OCI-LY7 (cell line): Measurements from ENCODE around the gene ERP29. TPM values are rescaled to one million over a fixed set of nuclear protein-coding genes. Genes with fewer than 3 reads are reported as not detected.

Experiments used
- BruUV-seq: library from RNA; stranded (reverse); fragments of 400-500 nt; replicated peaks from 2 replicates; lab custom pipeline; 2021; lab: Mats Ljungman, UMichigan
- CTCF ChIA-PET: fragments of 300-600 bp; sonication (Branson Sonifier 250); formaldehyde crosslinking; loops from one replicate; lab custom pipeline; 2022; ENCODE audit warnings: antibody characterized with exemption; ENCODE audit not compliant: unreplicated experiment; lab: Charles Lee
- POLR2A ChIA-PET: fragments of 300-600 bp; sonication (Branson Sonifier 250); formaldehyde crosslinking; loops from one replicate; lab custom pipeline; 2022; ENCODE audit warnings: antibody characterized with exemption; lab: Charles Lee
- DNase-seq: peaks from one replicate; pipeline ENCODE4 v3.0.0-alpha.2; 2015; ENCODE audit warnings: low spot score
- H2AFZ ChIP-seq: fragments of 200-600 bp; sonication (generic), shearing (Covaris generic); 2 replicates; pipeline ENCODE4 v1.6.1; 2014; ENCODE audit warnings: mild to moderate bottlenecking, antibody characterized with exemption, low read length, moderate library complexity
- H3K27ac ChIP-seq: fragments of 200-600 bp; sonication (generic); 2 replicates; pipeline ENCODE4 v1.5.1; 2014; ENCODE audit warnings: mixed run types, low read depth, mild to moderate bottlenecking, moderate library complexity, low read length, inconsistent platforms; ENCODE audit not compliant: poor library complexity, severe bottlenecking
- H3K36me3 ChIP-seq: fragments of 200-600 bp; sonication (generic); 2 replicates; pipeline ENCODE4 v1.6.1; 2014; ENCODE audit warnings: mild to moderate bottlenecking, antibody characterized with exemption, low read length, moderate library complexity, mixed read lengths; ENCODE audit not compliant: insufficient read depth
- H3K4me1 ChIP-seq: fragments of 200-600 bp; sonication (generic); 2 replicates; pipeline ENCODE4 v1.5.1; 2014; ENCODE audit warnings: mild to moderate bottlenecking, low read length; ENCODE audit not compliant: insufficient read depth, poor library complexity, severe bottlenecking
- H3K4me2 ChIP-seq: fragments of 200-600 bp; sonication (generic); 2 replicates; pipeline ENCODE4 v1.6.1; 2014; ENCODE audit warnings: mild to moderate bottlenecking, low read length
- H3K4me3 ChIP-seq: fragments of 200-600 bp; sonication (generic); 2 replicates; pipeline ENCODE4 v1.5.1; 2014; ENCODE audit warnings: mild to moderate bottlenecking, low read depth, low read length; ENCODE audit not compliant: poor library complexity, severe bottlenecking
- H3K79me2 ChIP-seq: fragments of 200-600 bp; sonication (generic); 2 replicates; pipeline ENCODE4 v1.6.1; 2016; ENCODE audit warnings: low read depth, mild to moderate bottlenecking, low read length, moderate library complexity, mixed read lengths; ENCODE audit not compliant: insufficient read depth
- H3K9me2 ChIP-seq: fragments of 200-600 bp; sonication (generic); 2 replicates; pipeline ENCODE4 v1.6.1; 2016; ENCODE audit warnings: mild to moderate bottlenecking, low read length, mixed read lengths; ENCODE audit not compliant: insufficient read depth
- H3K9me3 ChIP-seq: fragments of 200-600 bp; sonication (generic); 2 replicates; pipeline ENCODE4 v1.6.1; 2014; ENCODE audit warnings: mild to moderate bottlenecking, mixed run types, low read length, mixed read lengths
- H4K20me1 ChIP-seq: fragments of 200-600 bp; sonication (generic); 2 replicates; pipeline ENCODE4 v1.6.1; 2014; ENCODE audit warnings: mild to moderate bottlenecking, antibody characterized with exemption, low read length, moderate library complexity, mixed read lengths; ENCODE audit not compliant: insufficient read depth
- EZH2phosphoT487 ChIP-seq: fragments of 200-600 bp; sonication (generic); IDR thresholded peaks from 2 replicates; pipeline ENCODE4 v1.6.1; 2018; ENCODE audit warnings: low read depth, borderline replicate concordance, mild to moderate bottlenecking, mixed run types, antibody characterized with exemption, low read length, moderate library complexity, mixed read lengths
- intact Hi-C: fragments of 100-400 bp; cut with micrococcal nuclease; formaldehyde crosslinking; loops from one replicate; pipeline ENCODE4 v1.10.0; 2022; ENCODE audit not compliant: unreplicated experiment
- total RNA-seq, 2 experiments: library from RNA; depleted of rRNA in 1 of 2; stranded (reverse); fragments of >200 nt in 1 of 2; shearing (Covaris generic) in 1 of 2; gene quantifications; 2 replicates each; pipeline ENCODE4 v1.2.3, GENCODE V29; 2014 to 2022
- TF ChIP-seq, protein P1 (sequence below): fragments of 200-600 bp; sonication (generic); conservative IDR thresholded peaks from 2 replicates; pipeline ENCODE4 v1.5.1; 2014; ENCODE audit warnings: mild to moderate bottlenecking, antibody characterized with exemption, low read length, moderate library complexity, mixed read lengths

Gene ERP29
- total RNA-seq, 2 experiments from 2014 or later = 72.1 to 107 TPM

DNA sequence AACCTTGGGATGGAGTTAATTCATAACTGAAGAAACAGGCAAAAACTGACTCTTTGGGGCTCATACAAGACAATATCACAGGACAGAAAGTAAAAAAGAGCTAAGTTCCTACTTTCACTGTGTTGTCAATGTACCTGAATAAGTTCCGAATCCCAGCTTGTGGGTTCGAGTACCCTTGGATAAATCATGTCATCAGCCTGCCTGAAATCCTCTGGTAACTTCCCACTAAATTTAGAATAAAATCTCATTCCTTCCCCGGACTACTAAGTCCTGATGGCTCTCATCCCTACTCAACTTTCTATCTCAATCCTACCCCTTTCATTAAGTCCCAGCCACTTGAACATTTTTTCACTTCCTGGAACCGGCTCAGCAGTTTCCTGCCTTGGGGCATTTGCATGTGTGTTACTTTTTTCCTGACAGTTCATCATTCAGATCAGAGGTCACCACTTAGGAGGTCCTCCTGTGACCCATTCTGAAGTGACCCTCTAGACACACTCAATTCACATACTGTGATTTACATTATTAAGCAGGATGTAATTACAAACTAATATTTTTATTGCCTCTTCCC, 12.7 kb downstream of the ERP29 start:
- TF ChIP-seq EZH2phosphoT487 = no peak
- TF ChIP-seq, protein P1, sequence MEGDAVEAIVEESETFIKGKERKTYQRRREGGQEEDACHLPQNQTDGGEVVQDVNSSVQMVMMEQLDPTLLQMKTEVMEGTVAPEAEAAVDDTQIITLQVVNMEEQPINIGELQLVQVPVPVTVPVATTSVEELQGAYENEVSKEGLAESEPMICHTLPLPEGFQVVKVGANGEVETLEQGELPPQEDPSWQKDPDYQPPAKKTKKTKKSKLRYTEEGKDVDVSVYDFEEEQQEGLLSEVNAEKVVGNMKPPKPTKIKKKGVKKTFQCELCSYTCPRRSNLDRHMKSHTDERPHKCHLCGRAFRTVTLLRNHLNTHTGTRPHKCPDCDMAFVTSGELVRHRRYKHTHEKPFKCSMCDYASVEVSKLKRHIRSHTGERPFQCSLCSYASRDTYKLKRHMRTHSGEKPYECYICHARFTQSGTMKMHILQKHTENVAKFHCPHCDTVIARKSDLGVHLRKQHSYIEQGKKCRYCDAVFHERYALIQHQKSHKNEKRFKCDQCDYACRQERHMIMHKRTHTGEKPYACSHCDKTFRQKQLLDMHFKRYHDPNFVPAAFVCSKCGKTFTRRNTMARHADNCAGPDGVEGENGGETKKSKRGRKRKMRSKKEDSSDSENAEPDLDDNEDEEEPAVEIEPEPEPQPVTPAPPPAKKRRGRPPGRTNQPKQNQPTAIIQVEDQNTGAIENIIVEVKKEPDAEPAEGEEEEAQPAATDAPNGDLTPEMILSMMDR = no peak
- Histone ChIP-seq H3K4me2 (peak overlapping the region; percentile 40), H3K9me2 (no peaks in the 10 kb centered on the region), H3K27ac (peak overlapping the region; percentile 24), H2AFZ (no peak overlapping the region), H4K20me1 (peaks cover 9% of the 10 kb centered on the region; the same call in 1 of the 2 replicates), H3K4me3 (no peak overlapping the region), H3K79me2 (no peaks in the 10 kb centered on the region), H3K4me1 (peaks cover 15% of the 10 kb centered on the region), H3K9me3 (no peaks in the 10 kb centered on the region), H3K36me3 (peaks cover 90% of the 10 kb centered on the region)
- POLR2A ChIA-PET = interaction anchor here (0.6 to 1.0 kb wide), 3 partner anchors 12 to 1658 kb away, joined by 3 to 8 read pairs (median 5); no protein-coding TSS in a partner anchor
- no TSS peak for BruUV-seq
- intact Hi-C loops = no loop called here
- CTCF ChIA-PET = no interaction called here
- DNase-seq = peak; percentile 43

DNA sequence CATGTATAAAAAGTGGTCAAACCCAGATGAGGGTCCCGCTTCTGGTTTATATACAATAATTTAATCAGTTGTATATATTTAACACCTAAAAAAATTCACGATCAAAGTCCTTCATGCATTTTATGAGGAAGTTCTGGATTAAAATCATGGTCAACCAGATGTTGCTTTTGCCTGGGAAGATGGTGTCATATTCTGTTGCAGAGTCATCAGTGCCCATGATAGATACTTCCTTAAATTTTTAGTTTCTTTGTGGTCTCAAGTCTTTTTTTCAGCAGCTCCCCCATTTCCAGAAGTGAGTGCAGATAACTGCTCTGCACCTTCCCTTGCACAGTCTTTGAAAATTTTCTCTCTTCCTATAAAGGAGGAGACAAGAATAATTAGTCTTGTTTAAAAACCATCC, 16.1 kb downstream of the ERP29 start:
- H3K9me2 ChIP-seq = no peaks in the 10 kb centered on the region
- no peak overlapping the region for H2AFZ ChIP-seq
- H3K79me2 ChIP-seq = no peaks in the 10 kb centered on the region
- H4K20me1 ChIP-seq = peaks cover 9% of the 10 kb centered on the region; the same call in 1 of the 2 replicates
- H3K27ac ChIP-seq = no peak overlapping the region
- no peak overlapping the region for H3K4me3 ChIP-seq
- intact Hi-C loops = no loop called here
- no peak overlapping the region for H3K4me2 ChIP-seq
- no TSS peak for BruUV-seq
- no peak for DNase-seq
- TF ChIP-seq, protein P1 = no peak
- no peak for TF ChIP-seq EZH2phosphoT487
- CTCF ChIA-PET = no interaction called here
- H3K9me3 ChIP-seq = no peaks in the 10 kb centered on the region
- POLR2A ChIA-PET = interaction anchor here (0.5 to 1.0 kb wide), 2 partner anchors 8 to 15 kb away, joined by 3 to 5 read pairs; no protein-coding TSS in a partner anchor
- peaks cover 87% of the 10 kb centered on the region for H3K36me3 ChIP-seq
- peaks cover 15% of the 10 kb centered on the region for H3K4me1 ChIP-seq

DNA sequence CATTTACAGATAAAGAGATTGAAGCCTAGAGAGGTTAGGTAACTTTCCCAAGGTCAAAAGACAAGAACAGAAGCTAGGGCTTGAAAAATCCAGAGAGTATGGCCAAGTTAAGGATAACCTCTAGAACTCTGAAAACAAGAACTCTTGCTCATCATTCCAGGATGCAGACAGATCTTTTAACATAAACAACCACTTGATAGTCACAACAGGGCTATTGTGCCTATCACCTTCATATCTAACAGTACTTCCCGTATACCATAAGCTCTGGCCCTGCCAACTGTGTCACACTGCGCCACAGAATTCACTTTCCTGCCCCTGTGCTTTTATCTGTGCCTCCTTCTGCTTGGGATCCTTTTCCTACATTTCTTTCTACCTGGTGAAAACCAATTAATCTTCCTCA, 18.2 kb downstream of the ERP29 start:
- ChIA-PET CTCF (no interaction called here), POLR2A (interaction anchor here (0.6 kb wide), 2 partner anchors 19 to 26 kb away, joined by 3 to 4 read pairs; no protein-coding TSS in a partner anchor)
- no peak overlapping the region for H2AFZ ChIP-seq
- TF ChIP-seq, protein P1 = no peak
- no peak for TF ChIP-seq EZH2phosphoT487
- H3K9me2 ChIP-seq = no peaks in the 10 kb centered on the region
- no peak overlapping the region for H3K4me3 ChIP-seq
- H4K20me1 ChIP-seq = peaks cover 1% of the 10 kb centered on the region; the same call in 1 of the 2 replicates
- no peaks in the 10 kb centered on the region for H3K9me3 ChIP-seq
- DNase-seq = no peak
- no peaks in the 10 kb centered on the region for H3K79me2 ChIP-seq
- H3K36me3 ChIP-seq = peaks cover 85% of the 10 kb centered on the region
- no TSS peak for BruUV-seq
- H3K4me1 ChIP-seq = peaks cover 5% of the 10 kb centered on the region
- H3K27ac ChIP-seq = no peak overlapping the region
- intact Hi-C loops = no loop called here
- H3K4me2 ChIP-seq = no peak overlapping the region
